Neural progenitor cell (in vitro differentiated cells): ENCODE data around the gene MMP28.

Experiments used
- EZH2 ChIP-seq: fragments of 200-600 bp; sonication (generic); IDR thresholded peaks from 2 replicates; pipeline ENCODE4 v1.6.1; 2017; ENCODE audit warnings: antibody characterized with exemption, mild to moderate bottlenecking, moderate library complexity
- TF ChIP-seq, protein P1 (sequence below): fragments of 200-600 bp; sonication (generic); IDR thresholded peaks from 2 replicates; pipeline ENCODE4 v1.5.1; 2017; ENCODE audit warnings: antibody characterized with exemption, mild to moderate bottlenecking

- TF ChIP-seq, protein P1, sequence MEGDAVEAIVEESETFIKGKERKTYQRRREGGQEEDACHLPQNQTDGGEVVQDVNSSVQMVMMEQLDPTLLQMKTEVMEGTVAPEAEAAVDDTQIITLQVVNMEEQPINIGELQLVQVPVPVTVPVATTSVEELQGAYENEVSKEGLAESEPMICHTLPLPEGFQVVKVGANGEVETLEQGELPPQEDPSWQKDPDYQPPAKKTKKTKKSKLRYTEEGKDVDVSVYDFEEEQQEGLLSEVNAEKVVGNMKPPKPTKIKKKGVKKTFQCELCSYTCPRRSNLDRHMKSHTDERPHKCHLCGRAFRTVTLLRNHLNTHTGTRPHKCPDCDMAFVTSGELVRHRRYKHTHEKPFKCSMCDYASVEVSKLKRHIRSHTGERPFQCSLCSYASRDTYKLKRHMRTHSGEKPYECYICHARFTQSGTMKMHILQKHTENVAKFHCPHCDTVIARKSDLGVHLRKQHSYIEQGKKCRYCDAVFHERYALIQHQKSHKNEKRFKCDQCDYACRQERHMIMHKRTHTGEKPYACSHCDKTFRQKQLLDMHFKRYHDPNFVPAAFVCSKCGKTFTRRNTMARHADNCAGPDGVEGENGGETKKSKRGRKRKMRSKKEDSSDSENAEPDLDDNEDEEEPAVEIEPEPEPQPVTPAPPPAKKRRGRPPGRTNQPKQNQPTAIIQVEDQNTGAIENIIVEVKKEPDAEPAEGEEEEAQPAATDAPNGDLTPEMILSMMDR, result no peak
- peak; percentile 73 for TF ChIP-seq EZH2
Measured at GRCh38 chr17:35795007-35795870, at the start of gene MMP28.
